IPS DF 4.7 (cell line): ENCODE results near the gene EWSR1.

Experiments used
- DNase-seq: peaks from one replicate; pipeline ENCODE4 v3.0.0-alpha.2; 2013; ENCODE audit warnings: low spot score; ENCODE audit errors: extremely low read depth

Gene EWSR1

GRCh38 chr22:29302681-29303465, 34.8 kb downstream of the EWSR1 start:
- DNase-seq, result no peak

- no peak for DNase-seq
Measured at GRCh38 chr22:29305836-29306174, 37.7 kb downstream of the EWSR1 start.

GRCh38 chr22:29306175-29306834, 38.2 kb downstream of the EWSR1 start, which contains the start of gene GAS2L1:
Gene GAS2L1, plus strand, starts transcription at chr22:29306650. Its CDS starts 1,456 bp downstream, at chr22:29308106.
- DNase-seq, result no peak

GRCh38 chr22:29306835-29307595, 38.9 kb downstream of the EWSR1 start:
- no peak for DNase-seq

- no peak for DNase-seq
Measured at GRCh38 chr22:29307596-29308147, 39.6 kb downstream of the EWSR1 start.

GRCh38 chr22:29308148-29308790, 40.2 kb downstream of the EWSR1 start:
- DNase-seq, result no peak

- DNase-seq, result no peak
Measured at GRCh38 chr22:29308791-29309262, 40.8 kb downstream of the EWSR1 start.

- DNase-seq, result no peak
Measured at GRCh38 chr22:29309332-29310064, 41.4 kb downstream of the EWSR1 start.

GRCh38 chr22:29310065-29310862, 42.2 kb downstream of the EWSR1 start:
- no peak for DNase-seq

- DNase-seq, result no peak
Measured at GRCh38 chr22:29310863-29311339, 42.8 kb downstream of the EWSR1 start.

GRCh38 chr22:29311464-29312217, 43.6 kb downstream of the EWSR1 start:
- DNase-seq, result no peak

GRCh38 chr22:29312218-29313125, 44.4 kb downstream of the EWSR1 start:
- DNase-seq, result no peak

- DNase-seq, result peak; percentile 53
Measured at GRCh38 chr22:29313126-29313575, 45.1 kb downstream of the EWSR1 start.

- DNase-seq, result no peak
Measured at GRCh38 chr22:29313576-29314466, 45.8 kb downstream of the EWSR1 start.

GRCh38 chr22:29314537-29315285, 46.6 kb downstream of the EWSR1 start:
- DNase-seq, result no peak
